ENCODE results near the gene KCNK15. TPM values are rescaled to one million over a fixed set of nuclear protein-coding genes. Genes with fewer than 3 reads are reported as not detected.

KCNK15 gene
- total and polyA plus RNA-seq, 10 donors: 0.06 to 0.92 (median 0.26) TPM; not detected in 3

- Histone ChIP-seq H3K4me3 (no peak overlapping the region), H3K4me1 (peaks cover 3 to 30% (median 14%) of the 10 kb centered on the region in 6 donors), H3K36me3 (no peaks in the 10 kb centered on the region), H3K27me3 (replicated peaks in 1 of 7) (peaks cover 0 to 7% (median 0%) of the 10 kb centered on the region in 7 donors), H3K9me3 (no peaks in the 10 kb centered on the region), H3K27ac (no peak overlapping the region)
- WGBS, 5 donors: 78 to 91% (median 81%) methylated on average over 4 of the region's 4 CpGs
- no peak for DNase-seq
- TF ChIP-seq CTCF (IDR thresholded peaks at IDR 0.05 in 8 of 11, conservative IDR thresholded peaks at IDR 0.05 in 3 of 11) (no peak), POLR2AphosphoS5 (IDR thresholded peaks at IDR 0.05) (no peak), POLR2A (IDR thresholded peaks at IDR 0.05) (no peak)
- intact Hi-C loops (cut with DNase I; ENCODE audit: low total_unique reads): no loop called here
Observed at GRCh38 chr20:44705364-44706094, 40.1 kb upstream of the KCNK15 start.

- Histone ChIP-seq H3K27ac (no peak overlapping the region), H3K27me3 (replicated peaks in 1 of 7) (peaks cover 0 to 7% (median 0%) of the 10 kb centered on the region in 7 donors), H3K9me3 (no peaks in the 10 kb centered on the region), H3K36me3 (no peaks in the 10 kb centered on the region), H3K4me1 (peaks cover 3 to 24% (median 14%) of the 10 kb centered on the region in 6 donors), H3K4me3 (no peak overlapping the region)
- intact Hi-C loops (cut with DNase I; ENCODE audit: low total_unique reads): no loop called here
- DNase-seq: no peak
- 70 to 75% (median 71%) methylated on average over 7 to 10 of the region's 10 CpGs for WGBS, 5 donors
- no peak for TF ChIP-seq POLR2AphosphoS5 (IDR thresholded peaks at IDR 0.05)
- no peak for TF ChIP-seq POLR2A (IDR thresholded peaks at IDR 0.05)
- no peak for TF ChIP-seq CTCF (IDR thresholded peaks at IDR 0.05 in 8 of 11, conservative IDR thresholded peaks at IDR 0.05 in 3 of 11)
Observed at GRCh38 chr20:44706301-44707017, 39.2 kb upstream of the KCNK15 start.

GRCh38 chr20:44707018-44707579 is 38.6 kb upstream of the KCNK15 start:
- Histone ChIP-seq H3K4me1 (peaks cover 3 to 20% (median 14%) of the 10 kb centered on the region in 6 donors), H3K27me3 (replicated peaks in 1 of 7) (peaks cover 0 to 7% (median 0%) of the 10 kb centered on the region in 7 donors), H3K4me3 (no peak overlapping the region), H3K9me3 (no peaks in the 10 kb centered on the region), H3K36me3 (no peaks in the 10 kb centered on the region), H3K27ac (no peak overlapping the region)
- intact Hi-C loops (cut with DNase I; ENCODE audit: low total_unique reads): no loop called here
- no peak for DNase-seq
- 86 to 96% (median 92%) methylated on average over 5 of the region's 5 CpGs for WGBS, 5 donors
- TF ChIP-seq CTCF (IDR thresholded peaks at IDR 0.05 in 8 of 11, conservative IDR thresholded peaks at IDR 0.05 in 3 of 11) (no peak), POLR2A (IDR thresholded peaks at IDR 0.05) (no peak), POLR2AphosphoS5 (IDR thresholded peaks at IDR 0.05) (no peak)

- Histone ChIP-seq H3K9me3 (no peaks in the 10 kb centered on the region), H3K27me3 (replicated peaks in 1 of 7) (no peaks in the 10 kb centered on the region), H3K27ac (no peak overlapping the region), H3K4me1 (peaks cover 0 to 5% (median 2%) of the 10 kb centered on the region in 6 donors), H3K4me3 (no peak overlapping the region), H3K36me3 (no peaks in the 10 kb centered on the region)
- WGBS, 5 donors: 82 to 92% (median 86%) methylated on average over 11 of the region's 11 CpGs
- no peak for DNase-seq
- intact Hi-C loops (cut with DNase I; ENCODE audit: low total_unique reads): no loop called here
- no peak for TF ChIP-seq POLR2AphosphoS5 (IDR thresholded peaks at IDR 0.05)
- no peak for TF ChIP-seq POLR2A (IDR thresholded peaks at IDR 0.05)
- TF ChIP-seq CTCF (IDR thresholded peaks at IDR 0.05 in 8 of 11, conservative IDR thresholded peaks at IDR 0.05 in 3 of 11): no peak
Observed at GRCh38 chr20:44709380-44709779, 36.3 kb upstream of the KCNK15 start.
